HG02870 (cell line): Measurements from ENCODE around the gene GLT1D1.

Experiments
- ATAC-seq: cut with Tn5 transposase; IDR thresholded peaks from one replicate; pipeline ENCODE4 v1.9.1; 2021; ENCODE audit warnings: mild to moderate bottlenecking, moderate library complexity; ENCODE audit not compliant: unreplicated experiment

Gene GLT1D1

DNA sequence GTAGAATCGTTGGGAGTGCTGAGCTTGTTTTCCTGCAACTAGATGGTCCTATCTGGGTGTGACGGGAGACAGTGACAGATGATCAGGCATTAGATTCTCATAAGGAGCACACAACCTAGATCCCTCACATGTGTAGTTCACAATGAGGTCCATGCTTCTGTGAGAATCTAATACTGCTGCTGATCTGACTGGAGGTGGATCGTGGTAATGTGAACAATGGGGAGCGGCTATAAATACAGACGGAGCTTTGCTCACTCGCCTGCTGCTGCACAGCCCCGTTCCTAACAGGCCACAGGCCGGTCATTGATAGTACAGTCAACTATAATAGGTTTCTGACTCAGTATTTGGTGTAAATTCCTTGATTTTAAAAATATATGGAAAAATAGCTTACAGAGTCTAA is 138.8 kb downstream of the GLT1D1 start:
- ATAC-seq: no peak

DNA sequence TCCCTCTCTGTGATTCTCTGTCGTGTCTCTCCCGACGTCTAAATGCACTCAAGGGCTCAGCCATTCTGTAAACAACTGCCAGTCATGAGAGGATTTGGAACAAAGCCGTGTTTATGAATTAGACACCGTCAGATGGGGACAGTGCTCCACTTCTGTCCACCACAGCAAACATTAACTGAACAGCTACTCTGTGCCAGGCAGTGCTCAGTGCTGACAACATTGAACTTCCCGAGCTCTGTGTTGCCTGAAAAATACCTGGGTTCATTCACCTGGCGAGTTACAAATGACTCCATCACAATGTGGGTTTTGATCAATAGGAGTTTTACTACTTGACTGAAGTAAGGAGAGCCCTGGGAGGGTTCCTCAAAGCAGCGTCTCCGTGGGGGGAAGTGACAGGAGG is 139.3 kb downstream of the GLT1D1 start:
- no peak for ATAC-seq

DNA sequence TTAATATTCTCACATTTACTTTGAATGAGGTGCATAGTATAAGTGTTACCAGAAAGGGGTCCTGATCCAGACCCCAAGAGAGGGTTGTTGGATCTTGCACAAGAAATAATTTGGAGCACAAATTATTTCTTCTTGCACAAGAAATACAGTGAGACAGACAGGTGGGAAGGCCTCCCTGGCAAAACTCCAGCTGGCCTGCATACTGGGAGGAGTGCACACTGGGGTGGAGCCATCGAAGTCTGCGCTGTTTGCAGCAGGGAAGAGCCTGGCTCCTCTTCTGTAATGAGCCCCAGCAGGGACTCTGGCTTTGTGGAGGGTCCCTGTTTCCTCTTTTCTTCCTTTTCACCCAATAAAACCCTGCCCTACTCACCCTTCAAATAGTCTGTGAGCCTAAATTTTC is 141.6 kb downstream of the GLT1D1 start:
- no peak for ATAC-seq

DNA sequence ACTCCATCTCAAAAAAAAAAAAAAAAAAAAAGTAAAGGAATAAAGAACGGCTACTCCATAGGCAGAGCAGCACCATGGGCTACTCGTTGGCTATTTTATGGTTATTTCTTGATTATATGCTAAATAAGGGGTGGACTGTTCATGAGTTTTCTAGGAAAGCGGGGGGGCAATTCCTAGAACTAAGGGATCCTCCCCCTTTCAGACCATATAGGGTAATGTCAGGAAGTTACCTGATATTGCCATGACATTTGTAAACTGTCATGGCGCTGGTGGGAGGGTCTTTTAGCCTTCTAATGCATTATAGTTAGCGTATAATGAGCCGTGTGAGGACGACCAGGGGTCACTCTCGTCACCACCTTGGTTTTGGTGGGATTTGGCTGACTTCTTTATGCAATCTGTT is 142.3 kb downstream of the GLT1D1 start:
- no peak for ATAC-seq

DNA sequence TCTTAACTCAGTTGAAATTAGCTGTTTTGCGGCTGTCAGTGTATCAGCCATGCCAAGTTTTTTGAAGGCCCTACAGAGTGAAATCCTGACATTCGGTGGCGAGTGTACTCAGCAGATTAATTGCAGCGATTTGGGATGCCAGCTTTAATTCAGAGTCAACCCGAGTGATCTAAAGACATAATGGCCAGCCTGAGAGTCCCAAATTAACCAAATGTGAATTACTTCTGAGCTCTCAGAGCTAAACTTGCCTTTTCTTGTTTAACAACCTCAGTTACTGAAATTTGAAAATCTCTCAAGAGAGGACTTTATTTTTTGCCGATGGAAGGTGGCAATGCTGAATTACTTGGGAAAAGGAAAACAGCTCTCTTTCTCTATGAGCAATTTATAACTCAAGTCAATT is 148.5 kb downstream of the GLT1D1 start:
- no peak for ATAC-seq

DNA sequence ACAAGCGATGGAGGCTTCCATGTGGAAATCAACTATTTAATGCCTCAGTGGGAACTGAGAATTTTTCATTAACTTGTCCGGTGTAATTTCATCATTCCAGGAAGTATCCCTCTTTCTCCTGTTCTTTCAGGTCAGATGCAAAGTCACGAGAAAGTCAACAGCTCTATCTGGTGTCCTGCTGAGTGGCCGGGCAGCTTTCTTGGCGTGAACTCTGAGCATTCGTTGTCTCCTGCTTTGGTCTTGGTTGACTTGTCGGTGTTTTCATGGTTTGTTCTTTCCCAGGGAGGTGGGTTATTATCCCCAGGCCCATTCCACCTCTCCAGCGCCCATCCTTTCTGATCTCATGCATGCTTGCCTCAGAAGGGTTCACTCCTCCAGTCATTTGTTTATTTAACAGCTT is 149.1 kb downstream of the GLT1D1 start:
- ATAC-seq: no peak

DNA sequence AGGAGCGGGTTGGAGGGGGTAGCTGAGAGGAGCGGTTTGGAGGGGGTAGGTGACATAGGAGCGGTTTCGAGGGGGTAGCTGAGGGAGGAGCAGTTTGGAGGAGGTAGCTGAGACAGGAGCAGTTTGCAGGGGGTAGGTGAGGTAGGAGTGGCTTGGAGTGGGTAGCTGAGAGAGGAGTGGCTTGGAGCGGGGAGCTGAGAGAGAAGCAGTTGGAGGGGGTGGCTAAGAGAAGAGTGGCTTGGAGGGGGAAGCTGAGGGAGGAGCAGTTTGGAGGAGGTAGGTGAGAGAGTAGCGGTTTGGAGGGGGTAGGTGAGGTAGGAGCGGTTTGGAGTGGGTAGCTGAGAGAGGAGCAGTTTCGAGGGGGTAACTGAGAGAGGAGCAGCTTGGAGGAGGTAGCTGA is 152.1 kb downstream of the GLT1D1 start:
- no peak for ATAC-seq

DNA sequence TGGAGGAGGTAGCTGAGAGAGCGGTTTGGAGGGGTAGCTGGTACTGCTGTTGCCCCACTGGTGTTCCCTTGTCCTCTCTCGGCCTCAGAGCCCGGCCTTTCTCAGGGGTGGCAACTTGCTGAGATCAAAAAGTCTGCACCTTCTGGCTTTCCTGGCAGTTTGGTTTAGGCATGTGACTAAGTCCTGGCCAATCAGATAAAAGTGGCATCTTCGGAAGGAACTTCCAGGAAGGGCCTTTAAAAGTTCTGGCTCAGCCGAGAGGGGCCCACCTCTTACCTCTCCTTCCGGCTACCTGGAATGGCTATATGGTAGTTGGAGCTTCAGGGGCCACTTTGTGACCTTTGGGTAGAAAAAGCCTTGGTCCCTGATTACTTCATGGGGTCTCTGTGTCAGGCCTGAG is 152.6 kb downstream of the GLT1D1 start:
- ATAC-seq: no peak

DNA sequence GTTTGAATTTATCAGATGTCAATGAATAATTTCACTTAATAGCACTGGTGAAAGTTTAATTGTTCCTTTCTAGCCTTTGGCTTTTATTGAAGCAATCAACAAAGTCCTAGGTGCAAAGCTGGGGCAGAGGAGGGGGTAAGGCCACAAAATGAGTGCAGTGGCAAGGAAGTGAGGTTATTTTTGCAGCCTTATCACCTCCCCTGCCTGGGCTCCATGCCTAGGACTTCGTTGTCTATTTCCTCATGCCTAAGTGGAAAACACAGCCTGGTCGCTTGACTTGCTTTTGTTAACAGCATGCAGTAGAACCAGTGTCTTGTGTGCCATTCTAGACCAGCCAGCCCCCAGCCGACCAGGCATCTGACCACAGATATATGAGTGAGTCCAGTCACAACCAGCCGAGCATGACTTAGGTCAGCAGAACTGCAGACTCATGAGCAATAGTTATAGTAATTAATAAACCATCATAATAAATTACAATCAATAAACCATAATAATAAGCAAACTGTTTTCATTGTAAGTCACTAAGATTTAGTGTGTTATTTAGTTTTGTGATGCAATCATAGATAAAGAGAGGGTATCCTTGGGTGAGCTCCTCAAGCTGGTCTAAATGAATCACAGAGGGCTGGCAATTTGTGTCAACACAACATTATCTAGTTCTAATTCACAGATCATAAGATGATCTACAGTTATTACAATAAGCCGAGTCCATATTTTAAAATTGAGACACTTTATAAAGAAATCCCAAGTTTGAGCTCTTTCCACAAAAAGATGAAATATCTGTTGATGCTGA is 156.8 kb downstream of the GLT1D1 start:
- ATAC-seq: no peak

DNA sequence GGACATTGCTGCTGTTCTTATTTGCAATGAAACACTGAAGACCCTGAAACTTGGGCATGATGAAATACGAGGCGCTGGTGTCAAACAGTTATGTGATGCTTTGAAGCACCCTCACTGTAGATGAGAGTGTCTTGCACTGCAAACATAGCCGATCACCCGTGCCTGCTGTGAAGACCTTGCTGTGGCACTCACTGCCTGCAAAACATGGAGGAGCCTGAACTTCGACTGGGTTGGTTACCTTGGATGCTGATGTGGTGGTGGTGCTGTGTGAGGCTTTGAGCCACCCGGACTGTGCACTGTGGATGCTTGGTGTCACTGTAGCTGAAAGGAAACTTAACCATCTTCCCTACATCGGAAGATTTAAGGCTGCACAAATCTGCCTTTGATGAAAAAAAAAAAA is 162.9 kb downstream of the GLT1D1 start:
- ATAC-seq: no peak

DNA sequence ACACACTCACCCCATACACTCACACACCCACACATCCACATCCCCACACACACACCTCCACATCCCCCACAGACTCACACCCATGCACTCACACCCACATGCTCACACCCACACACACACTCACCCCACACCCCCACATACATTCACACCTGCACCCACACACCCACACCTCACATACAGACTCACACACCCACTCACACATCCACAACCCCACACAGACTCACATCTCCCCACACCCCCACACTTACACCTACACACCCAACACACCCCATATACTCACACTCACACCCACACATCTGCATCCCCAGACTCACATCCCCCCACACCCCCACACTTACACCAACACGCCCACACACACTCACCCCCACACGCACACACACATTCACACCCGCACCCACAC is 171.8 kb downstream of the GLT1D1 start:
- ATAC-seq: no peak

DNA sequence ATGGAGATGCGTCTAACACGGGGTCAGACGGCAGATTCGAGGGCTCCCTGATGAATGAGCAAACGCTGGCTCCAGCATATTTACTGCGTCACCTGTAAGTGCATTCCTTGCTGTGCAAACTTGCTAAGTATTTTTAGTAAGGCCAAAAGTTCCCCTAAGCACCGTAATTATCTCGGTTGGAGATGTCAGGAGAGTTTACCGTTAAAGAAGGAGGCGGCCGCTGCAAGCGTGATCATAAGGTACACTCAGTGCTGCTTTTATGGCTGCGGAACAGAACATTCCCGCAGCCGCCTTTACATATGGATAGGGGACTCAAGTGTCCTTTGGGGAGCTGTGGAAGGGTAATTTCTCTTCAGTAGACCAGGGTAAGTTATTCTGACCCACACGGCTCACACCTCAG is 175.6 kb downstream of the GLT1D1 start:
- ATAC-seq: no peak
